NCI-H1694 (cell line): Measurements from ENCODE around the gene RIT2.

Experiments used
- DNase-seq: peaks from one replicate; lab custom pipeline; 2025; lab: John Stamatoyannopoulos, UW

RIT2 gene

DNA sequence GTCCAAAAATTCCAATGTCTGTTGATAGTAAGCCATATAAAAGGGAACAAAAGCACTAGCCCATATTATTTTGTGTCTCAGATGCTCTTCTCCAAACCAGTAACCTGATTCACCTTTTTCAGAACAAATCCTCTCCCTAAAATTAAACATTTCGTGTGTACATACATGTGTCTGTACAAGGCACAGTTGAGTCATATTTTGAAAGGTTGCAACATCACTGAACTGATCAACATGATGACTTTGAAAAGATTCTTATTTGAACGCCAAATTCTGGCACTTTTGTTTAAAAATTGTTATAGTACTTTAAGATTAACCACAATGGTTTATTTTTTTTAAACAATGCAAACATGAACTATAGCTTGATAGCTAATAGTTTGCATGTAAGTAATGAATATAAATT is 102.5 kb downstream of the RIT2 start:
- DNase-seq = no peak

- no peak for DNase-seq
Observed at GRCh38 chr18:43010611-43011010, 104.9 kb downstream of the RIT2 start.

DNA sequence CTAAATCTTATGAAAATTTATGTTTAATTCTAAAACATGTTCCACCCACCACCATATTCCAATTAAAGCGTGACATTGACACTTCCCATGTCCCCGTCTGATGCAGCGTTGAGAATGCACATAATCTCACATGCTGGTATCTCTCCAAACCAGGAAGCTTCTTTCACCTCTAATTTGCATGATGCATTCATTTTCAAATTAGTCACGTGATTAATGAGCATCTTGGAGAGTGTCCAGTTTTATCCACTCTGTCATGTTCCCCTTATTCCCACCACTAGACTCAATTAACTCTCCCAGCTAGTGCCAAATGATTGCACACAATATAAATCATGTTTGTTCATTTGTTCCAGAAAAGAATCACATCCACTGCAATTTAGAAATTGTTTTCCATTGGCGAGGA is 105.8 kb downstream of the RIT2 start:
- no peak for DNase-seq

DNA sequence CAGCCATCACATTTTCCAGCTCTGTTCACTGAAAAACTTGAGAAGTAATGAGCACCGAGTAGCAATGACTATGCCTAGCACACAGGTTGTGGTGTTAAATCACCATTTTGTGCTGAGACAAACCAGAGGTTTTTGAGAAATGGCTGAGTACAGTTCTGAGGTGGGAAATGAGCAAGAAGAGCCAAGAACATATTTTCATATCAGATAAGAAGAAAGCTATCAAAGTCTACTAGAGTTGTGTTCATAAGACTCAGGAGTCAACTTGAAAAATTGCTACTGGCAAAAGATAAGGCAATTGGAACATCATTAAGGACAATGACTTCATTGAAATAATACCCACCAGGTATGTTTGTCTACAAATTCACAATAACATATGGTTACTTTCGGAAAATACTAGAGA is 108.1 kb downstream of the RIT2 start:
- no peak for DNase-seq

- DNase-seq = no peak
Observed at GRCh38 chr18:43004421-43004820, 111.1 kb downstream of the RIT2 start.

DNA sequence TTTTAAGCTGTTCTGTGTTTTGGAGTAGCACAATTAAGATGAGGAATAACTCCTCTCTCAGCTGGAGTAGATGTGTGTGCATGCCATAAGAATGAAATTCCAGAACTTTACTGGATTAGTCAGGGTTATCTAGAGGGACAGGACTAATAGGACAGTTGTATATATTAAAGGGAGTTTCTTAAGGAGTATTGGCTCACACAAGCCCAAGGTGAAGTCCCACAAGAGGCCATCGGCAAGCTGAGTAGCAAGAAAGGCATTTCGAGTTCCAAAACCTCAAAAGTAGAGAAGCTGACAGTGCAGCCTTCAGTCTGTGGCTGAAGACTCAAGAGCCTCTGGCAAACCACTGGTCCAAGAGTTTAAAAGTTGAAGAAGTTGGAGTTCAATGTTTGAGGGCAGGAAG is 113.7 kb downstream of the RIT2 start:
- DNase-seq = no peak

DNA sequence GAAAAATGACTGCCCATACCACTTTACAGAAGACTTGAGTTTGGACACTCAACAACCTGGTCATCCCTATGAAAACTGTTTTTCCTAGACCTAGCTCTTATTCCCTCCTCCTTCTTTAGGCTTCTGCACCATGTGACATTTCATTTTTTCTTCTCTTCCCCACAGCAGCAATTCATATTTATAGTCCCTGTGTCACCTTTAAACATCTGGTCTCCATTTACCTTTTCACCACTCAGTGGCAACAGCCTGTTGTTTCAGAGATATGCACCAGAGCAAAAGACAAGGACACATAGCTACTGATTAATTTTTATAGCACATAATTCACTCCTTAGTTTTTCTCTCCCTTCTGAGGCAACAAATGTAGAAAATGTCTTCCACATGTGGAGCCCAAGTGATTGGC is 118.7 kb downstream of the RIT2 start:
- no peak for DNase-seq

DNA sequence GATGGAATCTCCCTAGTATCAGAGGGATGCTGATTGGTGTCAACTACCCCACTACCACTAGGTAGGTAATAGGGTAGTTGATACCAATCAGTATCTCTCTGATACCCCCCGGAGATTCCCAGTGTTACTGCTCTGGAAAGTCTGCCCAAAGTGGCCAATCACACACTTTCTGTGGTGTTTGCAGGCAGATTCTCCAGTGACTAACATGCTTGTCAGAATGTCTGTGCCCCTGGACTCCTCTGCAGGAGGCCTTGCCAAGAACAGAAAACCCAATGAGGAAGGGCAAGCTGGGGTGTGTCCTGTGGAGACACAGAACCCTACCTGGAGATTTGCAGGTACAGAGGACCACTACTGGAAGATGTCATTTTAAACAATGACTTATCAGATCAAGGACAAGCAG is 135.1 kb downstream of the RIT2 start:
- DNase-seq = no peak

- no peak for DNase-seq
Observed at GRCh38 chr18:42977982-42978637, 137.4 kb downstream of the RIT2 start.

DNA sequence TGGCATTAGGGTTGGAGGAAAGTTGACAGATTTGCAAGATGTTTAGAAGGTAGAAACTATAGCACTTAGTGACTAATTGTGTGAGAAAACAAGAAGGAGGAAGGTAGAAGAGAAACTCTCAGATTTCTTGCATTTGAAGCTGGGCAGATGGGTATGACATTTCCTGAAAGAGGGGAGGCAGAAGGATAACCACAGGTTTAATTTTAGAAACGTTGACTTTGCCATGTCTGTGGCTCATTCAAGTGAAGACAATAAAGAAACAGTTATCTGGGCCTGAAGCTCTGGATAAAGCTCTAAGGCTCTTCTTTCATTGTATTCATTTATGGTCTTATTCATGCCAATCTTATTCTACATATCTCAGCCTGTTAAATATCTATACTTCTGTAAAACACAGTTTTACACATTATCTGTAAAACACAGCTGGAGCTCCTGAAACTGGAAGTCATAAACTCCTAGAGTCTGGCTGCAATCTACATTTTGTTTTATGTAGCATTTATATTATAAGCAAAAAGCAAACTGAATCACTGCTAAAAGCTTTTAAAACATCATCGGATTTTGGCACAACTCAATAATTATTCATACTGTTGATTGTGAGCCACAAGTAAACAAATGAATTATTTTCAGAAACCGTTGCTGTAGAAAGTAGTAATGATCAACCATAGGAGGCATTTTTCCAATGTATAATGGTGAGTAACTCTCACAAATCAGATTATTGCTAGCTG is 138.5 kb downstream of the RIT2 start:
- no peak for DNase-seq

- no peak for DNase-seq
Observed at GRCh38 chr18:42969366-42969765, 146.1 kb downstream of the RIT2 start.

DNA sequence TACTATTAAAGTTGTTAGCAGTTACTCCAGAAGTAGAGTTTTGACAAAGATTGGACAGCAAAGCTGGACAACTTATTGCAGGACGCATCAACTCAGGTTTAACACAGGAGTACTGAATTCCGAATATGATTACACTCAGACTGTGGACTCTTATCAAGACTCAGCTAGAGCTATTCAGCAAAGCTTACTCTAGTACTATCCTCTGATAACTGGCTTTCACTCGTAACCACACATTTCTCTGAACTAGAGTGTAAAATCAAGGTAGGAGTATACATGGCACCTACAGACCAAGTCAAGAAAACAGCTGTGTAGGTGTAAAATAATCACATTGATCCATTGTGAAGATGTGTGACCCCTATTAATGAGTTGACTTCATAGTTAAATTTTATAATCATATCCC is 154.2 kb downstream of the RIT2 start:
- no peak for DNase-seq

DNA sequence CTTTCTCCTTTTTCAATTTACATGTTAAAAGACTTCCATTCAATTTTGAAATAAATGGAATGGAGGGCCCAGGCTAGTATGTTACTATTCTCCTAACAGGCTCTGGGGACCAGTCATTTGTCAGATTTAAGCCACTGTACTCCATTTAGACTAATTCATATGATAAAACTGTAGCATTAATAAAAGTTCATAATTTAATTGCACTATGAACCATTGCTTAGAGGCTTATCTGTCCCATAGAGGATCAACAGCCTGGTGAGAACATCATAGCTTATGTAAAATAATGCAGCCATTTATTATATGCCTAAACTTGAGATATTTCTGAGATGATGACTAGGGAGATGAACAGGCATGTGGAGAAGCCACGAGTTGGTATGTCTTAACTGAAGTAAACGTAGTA is 156.0 kb downstream of the RIT2 start:
- DNase-seq = no peak

DNA sequence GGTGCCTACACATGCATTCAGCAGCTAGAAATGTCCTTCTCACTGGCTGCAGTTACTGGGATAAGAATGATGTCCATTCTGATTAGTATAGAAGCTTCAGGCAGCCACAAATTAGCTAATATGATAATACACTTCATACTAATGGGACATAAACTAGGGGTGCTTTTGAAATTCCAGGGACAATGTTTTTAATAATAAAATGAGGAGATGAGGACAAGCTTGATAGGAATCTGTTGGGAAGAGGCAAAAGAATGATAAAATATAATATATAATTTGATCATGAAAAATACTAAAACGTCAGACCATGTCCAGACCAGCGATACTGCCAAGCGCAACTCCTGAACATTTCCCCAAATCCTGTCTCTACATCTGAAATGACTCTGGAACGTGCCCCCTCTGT is 157.1 kb downstream of the RIT2 start:
- DNase-seq = no peak

DNA sequence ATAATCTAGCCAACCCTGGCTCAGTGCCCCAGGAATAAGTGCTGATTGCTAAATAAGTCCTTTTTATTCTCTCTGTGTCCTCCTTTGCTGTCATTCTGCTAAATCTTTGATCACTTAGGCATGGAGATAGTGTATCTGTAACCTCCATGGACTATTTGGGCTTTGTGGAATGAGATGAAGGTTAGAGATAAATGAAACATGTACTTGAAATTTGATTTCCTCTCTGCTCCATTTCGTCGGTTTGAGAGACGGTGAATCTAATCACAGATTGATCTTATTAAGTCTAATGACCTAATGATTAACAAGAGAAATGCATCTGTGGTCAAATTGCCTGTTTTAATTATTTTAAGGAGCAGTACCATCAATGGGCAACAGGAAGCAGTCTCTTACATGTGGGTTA is 159.2 kb downstream of the RIT2 start:
- no peak for DNase-seq

GRCh38 chr18:42954887-42955286 is 160.6 kb downstream of the RIT2 start:
- DNase-seq = no peak

- DNase-seq = no peak
Observed at GRCh38 chr18:42953306-42953705, 162.2 kb downstream of the RIT2 start.

DNA sequence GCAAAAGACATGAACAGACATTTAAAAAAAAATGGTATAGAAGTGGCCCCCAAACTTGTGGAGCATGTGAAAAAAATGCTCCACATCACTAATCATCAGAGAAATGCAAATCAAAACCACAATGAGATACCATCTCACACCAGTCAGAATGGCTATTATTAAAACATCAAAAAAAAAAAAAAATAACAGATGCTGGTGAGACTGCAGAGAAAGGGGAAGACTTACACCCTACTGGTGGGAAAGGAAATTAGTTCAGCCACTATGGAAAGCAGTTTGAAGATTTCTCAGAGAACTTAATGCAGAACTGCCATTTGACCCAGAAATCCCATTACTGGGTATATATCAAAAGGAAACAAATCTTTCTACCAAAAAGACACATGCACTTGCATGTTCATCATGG is 164.8 kb downstream of the RIT2 start:
- DNase-seq = no peak

- no peak for DNase-seq
Observed at GRCh38 chr18:42948831-42949230, 166.7 kb downstream of the RIT2 start.

DNA sequence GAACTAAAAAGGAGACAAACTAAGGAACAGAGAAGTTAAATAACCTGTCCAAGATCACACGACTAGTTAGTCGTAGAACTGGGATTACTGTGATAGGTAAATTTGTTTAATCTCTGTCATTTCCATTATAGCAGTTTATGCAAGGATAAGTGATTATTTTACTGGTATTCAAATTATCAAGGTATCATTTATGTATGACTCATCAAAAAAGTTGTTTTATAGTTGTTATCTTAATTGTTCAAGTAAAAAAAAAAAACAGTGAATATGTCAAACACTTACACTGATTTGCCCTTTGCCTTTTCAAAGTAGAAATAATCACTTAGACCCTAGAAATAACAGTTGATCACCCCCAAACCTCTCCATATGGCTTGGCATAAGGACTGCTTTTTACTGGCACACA is 173.6 kb downstream of the RIT2 start:
- DNase-seq = no peak

DNA sequence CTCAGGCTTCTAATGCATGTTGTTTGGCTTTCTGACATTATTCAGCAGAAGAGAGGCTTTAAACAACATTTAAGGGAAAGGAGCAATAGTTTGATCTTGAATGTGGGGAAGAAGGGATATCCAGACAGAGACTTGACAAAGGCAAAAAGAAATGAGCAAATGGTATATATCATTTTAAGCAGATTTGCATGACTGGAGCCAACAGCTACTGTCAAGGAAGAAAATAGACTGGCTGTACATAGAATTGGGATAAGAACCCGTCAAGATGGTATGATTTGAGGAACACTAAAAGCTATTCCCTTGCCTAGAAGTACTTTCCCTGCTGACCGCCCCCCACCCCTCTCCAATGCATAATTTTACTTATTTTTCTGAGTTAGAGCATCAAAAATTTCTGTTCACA is 174.5 kb downstream of the RIT2 start:
- DNase-seq = no peak

DNA sequence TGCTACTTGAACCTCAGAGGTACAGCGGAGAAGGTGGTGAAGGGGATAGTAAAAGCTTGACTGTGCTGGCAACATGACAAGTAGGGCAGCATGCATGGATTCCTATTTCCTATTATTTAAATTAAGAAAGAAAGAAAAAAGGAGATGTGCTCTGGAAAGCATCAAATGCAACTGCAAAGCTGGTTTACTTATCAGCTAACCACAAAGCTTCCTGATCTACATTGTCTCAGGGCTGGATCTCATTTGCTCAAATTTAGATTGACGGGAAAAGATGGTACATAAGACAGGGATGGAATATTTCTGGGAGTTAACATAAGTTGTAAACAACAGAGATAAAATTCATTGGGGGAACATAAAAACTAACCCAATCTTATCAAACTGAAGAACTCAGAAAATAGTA is 178.0 kb downstream of the RIT2 start:
- no peak for DNase-seq

GRCh38 chr18:42936289-42936688 is 179.2 kb downstream of the RIT2 start:
- no peak for DNase-seq

GRCh38 chr18:42931491-42931890 is 184.0 kb downstream of the RIT2 start:
- DNase-seq = no peak
